Gastroesophageal sphincter (tissue), 3 donors: ENCODE measurements around the gene PROC.

Experiments
- CTCF ChIP-seq, 4 experiments: fragments of 200-600 bp in 2 of 4; fragments of 450-650 bp in 2 of 4; sonication (generic) in 1 of 4; IDR thresholded peaks; one replicate each; pipeline ENCODE4 v1.5.1; 2017 to 2019; ENCODE audit warnings: antibody characterized with exemption in 4 of 4, mild to moderate bottlenecking in 2 of 4, moderate library complexity in 2 of 4
- POLR2A ChIP-seq, 2 donors: fragments of 450-650 bp; IDR thresholded peaks; one replicate each; pipeline ENCODE4 v1.6.1; 2017; ENCODE audit warnings: antibody characterized with exemption in 2 of 2, mild to moderate bottlenecking in 2 of 2, moderate library complexity in 1 of 2
- POLR2AphosphoS5 ChIP-seq: sonication (generic); formaldehyde crosslinking; IDR thresholded peaks from one replicate; pipeline ENCODE4 v1.6.1; 2017; ENCODE audit warnings: antibody characterized with exemption

DNA sequence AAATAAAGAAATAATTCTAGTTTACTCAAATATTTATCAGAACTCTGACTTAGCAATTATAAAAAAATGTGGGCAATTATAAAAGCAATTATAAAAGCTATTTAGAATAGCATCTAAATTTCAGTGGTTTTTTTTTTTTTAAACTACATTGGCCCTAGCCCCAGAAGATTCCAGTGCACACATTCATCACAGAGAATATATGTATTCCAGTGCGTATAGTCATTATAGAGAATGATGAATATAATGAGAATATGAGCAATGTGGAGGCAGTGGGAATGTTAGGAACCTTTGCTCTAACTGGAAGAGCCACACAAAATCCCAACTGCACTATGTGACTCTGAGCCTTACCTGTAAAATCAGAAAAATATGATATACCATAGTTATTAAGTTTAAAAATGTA lies 41.0 kb upstream of the PROC start:
- TF ChIP-seq POLR2A (IDR thresholded peaks at IDR 0.05): no peak
- TF ChIP-seq CTCF (IDR thresholded peaks at IDR 0.05): no peak
- TF ChIP-seq POLR2AphosphoS5: no peak
